ENCODE measurements around the gene MAP4K1. TPM values are rescaled to one million over a fixed set of nuclear protein-coding genes. Genes with fewer than 3 reads are reported as not detected.
"Not testable (repeated sequence)": the region's sequence is repeated elsewhere in the genome, so short reads cannot be mapped to it uniquely, and the experiment has no call there.

The MAP4K1 gene
- polyA plus RNA-seq, 3 donors from 2014 or later: 52.1 to 98.1 (median 67.0) TPM

GRCh38 chr19:38647966-38648768 lies 30.4 kb upstream of the MAP4K1 start:
- peak overlapping the region; percentile 92 to 100 (median 96) for H3K4me3 Mint-ChIP-seq
- H3K27me3 Mint-ChIP-seq (ENCODE audit: low read depth in 3 of 3): peaks cover 4 to 16% (median 9%) of the 10 kb centered on the region in 3 donors
- no peak for DNase-seq
- H3K4me1 Mint-ChIP-seq: peaks cover 53% of the 10 kb centered on the region in 2 donors
- no peaks in the 10 kb centered on the region for H3K36me3 Mint-ChIP-seq
- H3K9me3 Mint-ChIP-seq: no peaks in the 10 kb centered on the region
- H3K27ac Mint-ChIP-seq: peak overlapping the region; percentile 86 to 95 (median 93)

- Mint-ChIP-seq H3K9me3 (no peaks in the 10 kb centered on the region), H3K27ac (peak within 1 kb of the TSS; percentile 86 to 95 (median 93)), H3K27me3 (ENCODE audit: low read depth in 3 of 3) (peaks cover 4 to 16% (median 9%) of the 10 kb centered on the region in 3 donors), H3K4me3 (peak within 1 kb of the TSS; percentile 92 to 100 (median 96)), H3K36me3 (no peaks in the 10 kb centered on the region), H3K4me1 (peaks cover 46% of the 10 kb centered on the region in 2 donors)
- peak; percentile 100 for DNase-seq
These were observed 29.7 kb upstream of the MAP4K1 start, which contains the start of gene ACTN4 for GRCh38 chr19:38647368-38647965. ACTN4 (plus strand) TSS chr19:38647649; CDS start chr19:38647746, 97 bp downstream.

- Mint-ChIP-seq H3K9me3 (no peaks in the 10 kb centered on the region), H3K4me1 (peaks cover 18 to 21% of the 10 kb centered on the region in 2 donors), H3K36me3 (no peaks in the 10 kb centered on the region), H3K4me3 (no peak overlapping the region), H3K27me3 (ENCODE audit: low read depth in 3 of 3) (peaks cover 6 to 16% (median 9%) of the 10 kb centered on the region in 3 donors), H3K27ac (no peak overlapping the region)
- DNase-seq: no peak
These were observed 27.0 kb upstream of the MAP4K1 start for GRCh38 chr19:38644719-38645118.

DNA sequence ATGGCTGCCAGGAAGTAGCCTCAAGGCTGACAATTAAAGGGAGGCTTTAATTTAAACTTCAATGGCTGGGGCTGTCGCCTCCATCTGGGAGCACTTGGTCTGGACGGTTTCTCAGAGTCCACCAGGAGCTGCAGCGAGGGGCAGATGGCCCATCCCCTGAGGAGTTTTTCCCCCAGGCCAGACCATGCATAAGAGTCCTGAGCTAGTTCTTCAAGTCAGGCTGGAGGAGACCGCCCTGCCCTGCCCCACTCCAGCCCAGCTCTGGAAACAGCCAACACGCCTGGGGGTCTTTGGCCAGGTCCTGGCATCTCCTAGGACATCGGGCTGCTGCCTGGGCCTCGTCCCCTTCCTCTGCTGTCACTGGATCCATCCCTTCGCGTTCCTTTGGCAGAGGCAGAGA lies 24.4 kb upstream of the MAP4K1 start:
- peaks cover 3 to 9% of the 10 kb centered on the region in 2 donors for H3K4me1 Mint-ChIP-seq
- no peak for DNase-seq
- no peaks in the 10 kb centered on the region for H3K9me3 Mint-ChIP-seq
- H3K27ac Mint-ChIP-seq: no peak overlapping the region
- peaks cover 0 to 2% (median 1%) of the 10 kb centered on the region in 3 donors for H3K27me3 Mint-ChIP-seq (ENCODE audit: low read depth in 3 of 3)
- no peaks in the 10 kb centered on the region for H3K36me3 Mint-ChIP-seq
- H3K4me3 Mint-ChIP-seq: no peak overlapping the region

DNA sequence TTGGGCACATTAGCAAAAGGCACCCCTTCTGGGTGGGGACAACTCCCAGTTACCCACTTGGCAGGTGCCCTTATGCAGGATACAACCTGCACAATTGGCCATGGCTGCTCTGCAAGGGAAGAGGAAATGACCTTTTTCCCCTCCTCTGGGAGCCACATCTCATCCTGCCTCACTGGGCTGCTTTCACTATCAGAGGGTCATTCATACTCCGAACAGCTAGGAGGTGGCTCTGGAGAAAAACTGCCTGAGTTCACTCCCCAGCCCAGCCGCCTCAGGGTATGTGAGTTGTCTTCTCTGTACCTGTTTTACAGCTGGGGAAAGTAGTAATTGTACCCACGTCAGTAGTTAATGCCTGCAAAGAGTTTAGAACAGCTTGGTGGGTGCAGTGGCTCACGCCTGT lies 22.6 kb upstream of the MAP4K1 start:
- H3K36me3 Mint-ChIP-seq: peaks cover 0 to 4% (median 3%) of the 10 kb centered on the region in 3 donors
- DNase-seq: no peak
- no peak overlapping the region for H3K4me3 Mint-ChIP-seq
- peaks cover 21 to 25% of the 10 kb centered on the region in 2 donors for H3K4me1 Mint-ChIP-seq
- no peak overlapping the region for H3K27ac Mint-ChIP-seq
- H3K27me3 Mint-ChIP-seq (ENCODE audit: low read depth in 3 of 3): peaks cover 0 to 2% (median 0%) of the 10 kb centered on the region in 3 donors
- no peaks in the 10 kb centered on the region for H3K9me3 Mint-ChIP-seq

DNA sequence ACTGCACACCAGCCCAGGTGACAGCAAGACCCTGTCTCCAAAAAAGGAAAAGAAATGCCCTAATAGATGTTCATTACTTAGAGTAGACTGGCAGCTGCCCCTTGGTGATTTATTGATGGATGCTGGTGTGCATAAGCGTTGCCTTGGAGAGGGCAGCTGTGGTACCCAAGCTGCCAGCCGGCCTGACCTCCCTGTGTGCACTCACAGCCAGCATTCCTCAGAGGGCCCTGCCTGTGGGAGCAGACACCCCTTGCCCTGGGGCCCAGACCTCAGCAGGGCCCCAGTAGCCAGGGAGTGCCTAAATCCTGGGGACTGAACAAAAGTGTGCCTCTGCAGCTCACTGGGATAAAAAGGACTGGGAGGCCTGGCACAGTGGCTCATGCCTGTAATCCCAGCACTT lies 21.9 kb upstream of the MAP4K1 start:
- Mint-ChIP-seq H3K27ac (no peak overlapping the region), H3K9me3 (no peaks in the 10 kb centered on the region), H3K36me3 (peaks cover 0 to 6% (median 3%) of the 10 kb centered on the region in 3 donors), H3K4me3 (no peak overlapping the region), H3K4me1 (peaks cover 28 to 31% of the 10 kb centered on the region in 2 donors), H3K27me3 (ENCODE audit: low read depth in 3 of 3) (peaks cover 0 to 4% (median 0%) of the 10 kb centered on the region in 3 donors)
- no peak for DNase-seq

DNA sequence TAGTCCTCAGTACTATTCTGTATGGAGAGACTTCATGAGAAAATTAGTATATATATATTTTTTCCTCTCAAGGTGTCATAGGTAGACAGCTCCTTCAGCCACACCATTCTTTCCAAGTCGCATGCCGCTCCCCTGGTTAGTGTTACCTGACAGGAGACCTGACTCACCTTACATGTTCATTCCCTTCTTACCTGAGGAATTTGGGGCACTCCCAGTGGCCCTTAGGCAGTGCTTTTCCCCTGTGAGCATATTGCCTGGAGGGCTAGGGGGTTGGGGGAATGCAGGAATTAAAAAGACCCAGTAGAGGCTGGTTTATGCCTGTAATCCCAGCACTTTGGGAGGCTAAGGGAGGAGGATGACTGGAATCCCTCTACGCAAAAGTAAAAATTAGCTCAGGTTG lies 20.7 kb upstream of the MAP4K1 start:
- Mint-ChIP-seq H3K4me3 (no peak overlapping the region), H3K27ac (peak overlapping the region in 1 of 6 donors; percentile 29), H3K27me3 (ENCODE audit: low read depth in 3 of 3) (peaks cover 0 to 4% (median 0%) of the 10 kb centered on the region in 3 donors), H3K9me3 (no peaks in the 10 kb centered on the region), H3K36me3 (peaks cover 0 to 8% (median 3%) of the 10 kb centered on the region in 3 donors), H3K4me1 (peaks cover 32 to 34% of the 10 kb centered on the region in 2 donors)
- no peak for DNase-seq

GRCh38 chr19:38635483-38636399 lies 18.0 kb upstream of the MAP4K1 start:
- Mint-ChIP-seq H3K36me3 (peaks cover 7 to 21% (median 7%) of the 10 kb centered on the region in 3 donors), H3K4me3 (peak overlapping the region in 4 of 5 donors; percentile 17 to 65 (median 56)), H3K9me3 (no peaks in the 10 kb centered on the region), H3K27me3 (ENCODE audit: low read depth in 3 of 3) (peaks cover 0 to 4% (median 2%) of the 10 kb centered on the region in 3 donors), H3K27ac (peak overlapping the region; percentile 80 to 95 (median 91)), H3K4me1 (peaks cover 32 to 36% of the 10 kb centered on the region in 2 donors)
- DNase-seq: no peak

GRCh38 chr19:38634757-38635482 lies 17.2 kb upstream of the MAP4K1 start:
- Mint-ChIP-seq H3K4me3 (peak overlapping the region in 4 of 5 donors; percentile 19 to 65 (median 56)), H3K9me3 (no peaks in the 10 kb centered on the region), H3K27ac (peak overlapping the region; percentile 74 to 95 (median 89)), H3K4me1 (peaks cover 32 to 36% of the 10 kb centered on the region in 2 donors), H3K27me3 (ENCODE audit: low read depth in 3 of 3) (peaks cover 0 to 4% (median 2%) of the 10 kb centered on the region in 3 donors), H3K36me3 (peaks cover 7 to 21% (median 7%) of the 10 kb centered on the region in 3 donors)
- peak; percentile 72 to 79 (median 73) for DNase-seq

DNA sequence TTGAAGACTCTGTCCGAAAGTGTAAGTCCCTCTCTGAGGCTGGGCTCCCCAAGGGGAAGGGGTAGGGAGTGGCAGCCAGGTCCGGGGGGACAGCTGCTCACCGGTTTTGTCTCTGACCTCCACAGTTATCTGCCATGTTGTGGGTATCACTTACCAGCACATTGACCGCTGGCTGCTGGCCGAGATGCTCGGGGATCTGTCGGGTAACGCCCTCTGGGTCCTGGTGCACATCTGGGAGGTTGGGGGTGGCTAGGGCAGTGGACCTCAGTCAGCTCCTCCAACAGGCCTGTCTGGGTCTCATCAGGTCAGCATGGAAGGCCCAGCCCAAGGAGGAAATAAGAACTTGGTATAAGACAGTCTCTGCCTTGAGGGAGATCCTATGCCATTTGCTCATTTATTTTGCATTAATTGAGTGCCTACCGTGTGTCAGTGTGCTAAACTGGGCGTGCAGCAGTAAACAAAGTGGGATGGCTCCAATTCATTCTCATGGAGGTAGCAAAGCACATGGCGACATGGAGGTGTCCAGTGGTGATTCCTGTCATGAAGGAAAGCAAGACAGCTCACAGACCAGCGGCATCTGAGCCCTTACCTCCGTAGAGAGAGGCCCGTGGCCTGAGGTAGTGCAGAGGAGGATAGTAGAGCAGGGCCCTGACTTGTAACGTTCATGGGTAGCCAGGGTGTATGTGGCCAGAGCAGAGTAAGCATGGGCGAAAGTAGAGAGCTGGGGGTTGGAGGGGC lies 14.9 kb upstream of the MAP4K1 start:
- Mint-ChIP-seq H3K27ac (peak overlapping the region in 1 of 6 donors; percentile 24), H3K36me3 (peaks cover 9 to 26% (median 13%) of the 10 kb centered on the region in 3 donors), H3K4me3 (no peak overlapping the region), H3K4me1 (peaks cover 32 to 38% of the 10 kb centered on the region in 2 donors), H3K9me3 (no peaks in the 10 kb centered on the region), H3K27me3 (ENCODE audit: low read depth in 3 of 3) (peaks cover 0 to 6% (median 2%) of the 10 kb centered on the region in 3 donors)
- no peak for DNase-seq

- H3K27ac Mint-ChIP-seq; H3K27me3 Mint-ChIP-seq (ENCODE audit: low read depth in 3 of 3); DNase-seq; H3K4me3 Mint-ChIP-seq; H3K9me3 Mint-ChIP-seq: not testable (repeated sequence)
- peaks cover 11 to 28% (median 15%) of the 10 kb centered on the region in 3 donors for H3K36me3 Mint-ChIP-seq
- peaks cover 27 to 33% of the 10 kb centered on the region in 2 donors for H3K4me1 Mint-ChIP-seq
These were observed 14.2 kb upstream of the MAP4K1 start for GRCh38 chr19:38631811-38632475.

- H3K4me3 Mint-ChIP-seq; H3K9me3 Mint-ChIP-seq; H3K27me3 Mint-ChIP-seq (ENCODE audit: low read depth in 3 of 3); DNase-seq; H3K27ac Mint-ChIP-seq: not testable (repeated sequence)
- H3K36me3 Mint-ChIP-seq: peaks cover 8 to 25% (median 18%) of the 10 kb centered on the region in 3 donors
- H3K4me1 Mint-ChIP-seq: peaks cover 21 to 26% of the 10 kb centered on the region in 2 donors
These were observed 13.5 kb upstream of the MAP4K1 start for GRCh38 chr19:38631301-38631700.
